NCI-H460 (cell line): ENCODE data around the gene SEPTIN11. TPM values are rescaled to one million over a fixed set of nuclear protein-coding genes. Genes with fewer than 3 reads are reported as not detected.

Experiments
- DNase-seq: peaks from one replicate; pipeline ENCODE4 v3.0.0-alpha.2; 2016; ENCODE audit warnings: low read depth; ENCODE audit errors: extremely low read depth
- polyA plus RNA-seq: library from polyadenylated mRNA; depleted of rRNA; stranded (reverse); fragments of >200 nt; gene quantifications from 2 replicates; pipeline ENCODE4 v1.2.3, GENCODE V29; 2014; cell fraction: nucleus; rRNA removed
- total RNA-seq: library from RNA; depleted of rRNA; stranded (reverse); fragments of >200 nt; shearing (Covaris generic); gene quantifications from 2 replicates; pipeline ENCODE4 v1.2.3, GENCODE V29; 2014; rRNA removed

Gene SEPTIN11
- total RNA-seq: 28.6 and 32.2 TPM in 2 replicates
- 17.6 and 26.7 TPM in 2 replicates for polyA plus RNA-seq

DNA sequence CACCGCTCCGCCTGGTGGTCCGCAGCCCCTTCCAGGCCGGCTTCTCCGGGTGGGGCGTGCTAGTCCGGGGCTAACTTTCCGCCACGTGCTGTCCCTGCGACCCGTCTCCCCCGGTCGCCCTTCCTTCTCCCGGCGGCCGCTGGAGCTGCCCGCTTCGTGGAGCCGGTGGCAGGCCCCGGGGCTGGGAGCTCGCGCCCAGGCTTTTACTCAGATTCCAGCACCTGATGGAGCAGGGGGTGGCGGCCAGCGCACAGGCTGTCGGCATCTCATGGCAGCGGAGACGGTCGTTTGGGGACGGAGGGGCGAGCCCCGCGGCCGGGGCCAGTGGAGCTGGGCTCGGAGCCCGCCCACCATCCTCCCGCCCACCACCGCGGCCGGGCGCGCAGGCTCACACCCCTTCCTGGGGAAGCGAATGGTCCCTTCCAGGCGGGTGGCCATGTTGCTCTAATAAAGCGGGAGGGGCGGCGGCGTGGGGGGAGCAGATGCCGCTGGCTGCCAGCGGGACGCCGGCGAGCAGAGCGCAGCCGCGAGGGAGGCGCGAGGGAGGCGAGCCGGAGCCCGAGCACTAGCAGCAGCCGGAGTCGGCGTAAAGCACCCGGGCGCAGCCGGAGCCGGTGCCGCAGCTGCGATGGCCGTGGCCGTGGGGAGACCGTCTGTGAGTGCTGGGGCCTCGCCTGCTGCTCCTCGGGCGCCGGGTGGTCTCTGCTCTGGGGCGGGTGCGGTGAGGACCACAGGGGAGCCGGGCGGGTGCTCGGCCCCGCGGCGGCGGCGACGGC is at the start of gene SEPTIN11:
TSS of gene SEPTIN11 (plus strand) at position 477 of the 776 bp plus-strand sequence. CDS start at position 629, 152 bp downstream.
- DNase-seq: peak; percentile 81

DNA sequence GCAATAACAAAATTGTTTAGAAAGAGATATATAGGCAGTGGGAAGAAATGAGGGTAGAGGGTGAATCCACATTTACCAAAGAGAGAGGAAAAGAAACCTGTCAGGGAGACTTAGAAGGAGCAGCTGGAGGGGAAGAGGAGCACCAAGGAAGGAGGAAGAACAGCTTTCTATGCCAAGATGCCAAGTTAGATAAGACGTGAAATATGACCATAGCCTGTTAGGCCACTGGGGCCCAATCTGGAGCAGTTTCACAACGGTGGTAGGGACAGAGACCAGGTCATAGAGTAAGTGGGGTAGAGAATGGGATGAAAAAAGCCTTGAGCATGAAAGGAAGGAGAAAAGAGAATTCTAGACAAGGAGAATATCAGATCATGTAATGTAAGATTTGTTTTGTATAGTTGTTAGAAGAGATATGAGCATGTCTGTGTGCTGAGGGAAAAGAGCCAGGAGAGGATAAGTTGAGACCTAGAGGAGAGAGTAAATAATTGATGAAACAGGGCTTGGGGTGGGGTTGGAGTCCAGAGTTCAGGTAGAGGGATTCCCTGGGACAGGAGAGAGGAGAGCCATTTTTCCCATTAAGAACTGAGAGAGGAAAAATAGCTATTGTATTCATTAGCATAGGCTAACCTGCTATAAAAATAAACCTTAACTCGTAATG is 47.2 kb upstream of the SEPTIN11 start:
- no peak for DNase-seq

DNA sequence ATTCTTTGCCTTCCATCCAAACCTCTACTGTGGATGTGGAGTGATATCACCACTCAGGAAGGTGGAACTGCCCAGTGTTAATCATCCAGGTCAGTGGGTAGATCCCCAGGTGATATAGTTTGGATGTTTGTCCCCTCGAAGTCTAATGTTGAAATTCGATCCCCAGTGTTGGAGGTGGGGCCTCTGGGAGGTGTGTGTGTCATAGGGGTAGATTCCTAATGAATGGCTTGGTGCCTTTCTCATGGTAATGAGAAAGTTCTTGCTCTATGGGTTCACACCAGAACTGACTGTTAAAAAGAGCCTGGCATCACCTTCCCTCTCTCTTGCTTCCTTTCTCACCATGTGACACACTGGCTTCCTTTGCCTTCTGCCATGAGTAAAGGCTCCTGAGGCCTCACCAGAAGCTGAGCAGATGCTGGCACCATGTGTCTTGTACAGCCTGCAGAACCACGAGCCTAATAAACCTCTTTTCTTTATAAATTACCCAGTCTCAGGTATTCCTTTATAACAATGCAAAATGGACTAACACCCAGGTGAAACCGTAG is 44.8 kb upstream of the SEPTIN11 start:
- no peak for DNase-seq

DNA sequence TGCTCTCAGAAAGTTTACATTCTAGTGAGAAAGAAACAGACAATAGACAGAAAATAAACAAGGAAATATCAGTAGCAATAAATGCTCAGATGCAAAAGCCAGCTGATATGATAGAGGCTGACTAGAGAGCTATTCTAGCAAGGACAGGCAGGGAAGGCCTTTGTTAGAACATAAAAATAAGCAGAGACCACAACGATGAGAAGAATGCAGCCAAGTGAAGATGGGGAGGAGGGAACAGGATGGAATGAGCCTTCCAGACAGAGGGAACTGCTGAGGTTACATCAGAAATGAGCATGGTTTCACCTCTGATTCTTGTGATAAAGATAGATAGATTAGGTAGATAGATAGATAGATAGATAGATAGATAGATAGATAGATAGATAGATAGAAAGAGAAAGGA is 44.0 kb upstream of the SEPTIN11 start:
- DNase-seq: no peak

DNA sequence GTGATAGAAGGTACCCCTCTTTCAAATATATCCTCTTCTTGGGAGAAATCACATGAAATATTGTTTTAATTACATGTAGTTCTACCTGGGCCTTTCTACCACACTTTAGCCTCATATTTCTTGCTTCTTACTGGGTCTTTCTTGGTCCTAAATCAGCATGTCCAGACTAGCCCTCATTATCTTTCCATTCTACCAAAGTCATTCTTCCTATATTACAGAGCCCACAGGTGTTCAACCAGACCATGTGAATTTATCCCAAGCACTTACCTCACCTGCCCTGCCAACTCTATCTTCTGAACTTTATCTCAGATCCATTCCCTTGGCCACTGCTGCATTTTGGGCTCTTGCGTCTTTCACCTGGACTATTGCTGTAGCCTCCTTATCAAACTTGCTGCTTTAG is 39.8 kb upstream of the SEPTIN11 start:
- DNase-seq: no peak

DNA sequence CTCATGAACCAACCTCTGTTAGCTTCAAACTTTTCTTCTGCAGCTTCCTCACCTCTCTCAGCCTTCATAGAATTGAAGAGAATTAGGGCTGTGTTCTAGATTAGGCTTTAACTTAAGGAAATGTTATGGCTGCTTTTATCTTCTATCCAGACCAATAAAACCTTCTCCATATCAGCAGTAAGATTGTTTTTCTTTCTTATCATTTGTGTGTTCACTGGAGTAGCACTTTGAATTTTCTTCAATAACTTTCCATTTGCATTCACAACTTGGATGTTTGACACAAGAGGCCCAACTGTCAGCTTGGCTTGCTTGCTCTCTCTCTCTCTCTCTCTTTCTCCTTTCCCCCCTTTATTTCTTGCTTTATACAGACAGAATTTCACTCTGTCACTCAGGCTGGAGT is 28.8 kb upstream of the SEPTIN11 start:
- no peak for DNase-seq

DNA sequence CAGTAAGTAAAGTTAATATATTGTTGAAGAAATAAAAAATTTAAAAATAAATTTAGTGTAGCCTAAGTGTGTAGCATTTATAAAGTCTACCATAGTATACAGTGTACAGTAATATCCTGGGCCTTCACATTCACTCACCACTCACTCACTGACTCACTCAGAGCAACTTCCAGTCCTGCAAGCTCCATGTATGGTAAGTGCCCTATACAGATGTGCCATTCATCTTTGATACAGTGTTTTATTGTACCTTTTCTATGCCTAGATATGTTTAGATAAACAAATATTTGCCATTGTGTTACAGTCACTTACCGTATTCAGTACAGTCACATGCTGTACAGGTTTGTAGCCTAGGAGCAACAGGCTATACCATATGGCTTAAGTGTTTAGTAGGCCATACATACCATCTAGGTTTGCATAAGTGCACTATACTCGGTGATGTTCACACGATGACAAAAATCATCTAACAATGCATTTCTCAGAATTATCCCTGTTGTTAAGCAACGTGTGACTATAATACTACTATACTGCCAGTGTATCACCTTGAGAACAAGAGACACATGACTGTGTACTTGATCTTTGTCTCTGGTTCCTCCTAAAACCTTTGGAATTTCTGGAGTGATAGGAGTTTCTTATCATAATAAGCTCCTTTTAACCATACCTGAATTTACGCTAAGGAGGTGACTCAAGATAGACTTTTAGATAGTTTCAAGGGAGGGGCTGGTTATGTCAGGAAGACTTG is 25.8 kb upstream of the SEPTIN11 start:
- DNase-seq: no peak

DNA sequence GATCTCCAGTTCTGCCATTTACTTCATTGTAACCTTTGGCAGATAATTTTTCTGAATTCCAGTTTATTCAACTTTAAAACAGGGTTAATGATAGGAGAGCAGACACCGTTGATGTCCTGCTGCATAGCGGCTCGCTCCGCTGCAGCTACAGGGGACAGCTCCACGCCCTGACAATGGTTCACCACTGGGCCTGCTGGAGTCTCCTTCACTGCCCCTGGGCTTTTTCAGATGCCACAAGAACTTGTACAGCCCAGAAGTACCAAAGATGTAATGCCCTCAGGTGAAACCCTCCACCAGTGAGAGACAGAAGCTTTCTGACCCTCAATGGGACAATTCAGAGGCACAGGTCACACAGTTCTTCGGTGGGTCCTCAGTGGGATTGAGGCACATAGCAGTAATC is 22.7 kb upstream of the SEPTIN11 start:
- DNase-seq: no peak

DNA sequence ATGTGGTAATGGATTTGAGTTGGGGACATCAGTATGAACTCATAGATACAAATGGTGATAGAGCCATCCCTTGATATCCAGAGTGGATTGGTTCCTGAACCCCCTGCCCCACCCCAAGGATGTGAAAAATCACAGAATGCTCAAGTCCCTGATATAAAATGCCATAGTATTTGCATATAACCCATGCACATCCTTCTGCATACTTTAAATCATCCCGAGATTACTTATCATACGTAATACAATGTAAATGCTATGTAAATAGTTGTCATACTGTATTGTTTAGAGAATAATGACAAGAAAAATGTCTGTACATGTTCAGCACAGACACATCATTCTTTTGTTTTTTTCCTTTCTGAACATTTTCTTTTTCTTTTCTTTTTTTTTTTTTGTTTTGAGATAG is 18.9 kb upstream of the SEPTIN11 start:
- no peak for DNase-seq

DNA sequence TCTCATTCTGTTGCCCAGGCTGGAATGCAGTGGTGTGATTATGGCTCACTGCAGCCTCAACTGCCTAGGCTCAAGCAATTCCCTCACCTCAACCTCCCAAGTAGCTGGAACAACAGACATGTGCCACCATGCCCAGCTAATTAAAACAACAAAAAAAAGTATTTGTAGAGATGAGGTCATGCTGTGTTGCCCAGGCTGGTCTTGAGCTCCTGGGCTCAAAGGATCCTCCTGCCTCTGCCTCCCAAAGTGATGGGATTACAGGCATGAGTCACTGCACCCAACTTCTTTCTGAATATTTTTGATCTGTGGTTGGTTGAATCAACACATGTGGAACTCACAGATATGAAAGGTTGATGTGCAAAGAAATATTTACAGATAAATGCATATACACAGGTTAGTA is 18.5 kb upstream of the SEPTIN11 start:
- DNase-seq: no peak

DNA sequence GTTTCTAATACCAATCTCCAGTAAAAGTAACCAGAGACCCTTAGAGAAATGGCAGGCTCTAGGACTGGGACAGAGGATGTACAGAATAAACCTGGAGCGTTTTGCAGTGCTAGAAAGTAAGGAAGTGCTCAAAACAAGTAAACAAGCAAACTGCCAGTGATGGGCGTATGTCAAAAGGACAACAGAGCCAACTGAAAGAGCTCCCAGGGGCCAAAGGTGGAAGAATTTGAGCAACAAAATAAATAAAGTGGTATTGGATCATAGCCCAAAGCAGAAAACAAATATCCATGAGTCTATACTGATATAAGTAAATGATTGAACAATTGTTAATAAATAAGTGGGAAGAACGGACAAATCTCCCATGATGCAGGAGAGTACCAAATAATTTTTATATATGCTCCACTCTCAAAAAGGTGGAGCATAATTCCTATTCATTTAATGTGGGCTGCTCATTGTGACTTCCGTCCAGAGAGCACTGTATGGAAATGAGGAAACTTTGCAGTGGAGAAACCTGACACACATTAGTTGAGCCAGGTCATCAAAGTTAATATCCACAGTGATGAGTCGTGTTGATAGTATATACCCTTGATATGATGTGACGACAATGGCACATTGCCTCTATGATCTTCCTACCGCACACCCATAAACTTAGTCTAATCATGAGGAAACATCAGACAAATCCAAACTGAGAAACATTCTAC is 17.8 kb upstream of the SEPTIN11 start:
- no peak for DNase-seq

DNA sequence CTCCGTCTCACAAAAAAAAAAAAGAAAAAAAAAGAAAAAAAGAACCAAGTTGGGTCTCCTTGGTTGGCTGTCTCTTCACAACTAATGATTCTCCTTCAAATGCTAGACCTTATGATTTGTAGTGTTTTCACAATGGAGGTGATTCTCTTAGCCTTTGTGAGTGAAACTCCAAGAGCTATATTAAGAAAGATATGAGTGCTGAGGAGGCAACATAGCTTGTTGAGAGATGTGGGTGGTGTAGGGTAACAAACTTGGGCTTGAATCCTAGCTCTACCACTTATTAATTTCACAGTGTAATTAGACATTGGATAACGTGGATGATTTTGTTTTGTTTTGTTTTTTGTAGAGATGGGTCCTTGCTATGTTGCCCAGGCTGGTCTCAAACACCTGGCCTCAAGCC is 10.4 kb upstream of the SEPTIN11 start:
- DNase-seq: no peak

DNA sequence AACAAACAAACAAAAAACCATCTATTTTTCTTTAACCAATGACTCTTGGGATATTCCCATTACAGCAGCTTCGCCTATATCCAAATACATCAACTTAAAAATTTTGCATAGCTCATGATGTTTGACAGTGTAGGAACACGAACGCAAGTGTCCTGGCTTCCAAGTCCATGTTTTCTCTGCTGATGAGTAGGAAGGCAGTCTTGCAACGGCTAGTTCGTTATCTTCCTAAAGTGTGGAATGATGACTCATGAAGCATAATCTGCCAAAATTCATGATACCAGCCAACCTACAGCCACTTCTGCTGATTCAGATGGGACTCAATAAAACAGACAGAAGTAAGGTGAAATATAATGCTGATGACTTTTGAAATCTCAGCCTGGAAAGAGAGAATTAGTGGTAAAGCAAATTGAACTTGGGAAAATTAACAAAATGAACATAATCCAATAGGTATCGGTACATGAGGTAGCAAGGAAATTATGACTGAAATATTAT is 6.4 kb upstream of the SEPTIN11 start:
- no peak for DNase-seq

DNA sequence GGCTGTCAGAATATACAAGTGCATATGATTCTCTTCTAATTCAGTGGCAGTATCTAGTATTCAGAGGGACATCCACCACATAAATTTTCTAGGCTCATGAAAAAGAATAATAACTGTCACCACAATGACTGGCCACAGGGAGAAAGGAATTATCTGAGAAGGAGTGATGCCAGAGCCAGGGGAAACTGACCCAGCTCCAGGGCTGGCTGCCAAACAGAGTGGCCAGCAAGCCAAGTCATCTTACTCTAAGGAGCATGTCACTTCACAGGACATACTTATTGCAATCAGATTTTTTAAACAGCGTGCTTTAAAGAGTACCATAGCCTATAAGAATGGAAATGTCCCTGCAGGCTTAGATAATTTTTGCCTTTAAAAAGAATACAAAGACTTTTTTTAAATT is 5.8 kb upstream of the SEPTIN11 start:
- DNase-seq: no peak

DNA sequence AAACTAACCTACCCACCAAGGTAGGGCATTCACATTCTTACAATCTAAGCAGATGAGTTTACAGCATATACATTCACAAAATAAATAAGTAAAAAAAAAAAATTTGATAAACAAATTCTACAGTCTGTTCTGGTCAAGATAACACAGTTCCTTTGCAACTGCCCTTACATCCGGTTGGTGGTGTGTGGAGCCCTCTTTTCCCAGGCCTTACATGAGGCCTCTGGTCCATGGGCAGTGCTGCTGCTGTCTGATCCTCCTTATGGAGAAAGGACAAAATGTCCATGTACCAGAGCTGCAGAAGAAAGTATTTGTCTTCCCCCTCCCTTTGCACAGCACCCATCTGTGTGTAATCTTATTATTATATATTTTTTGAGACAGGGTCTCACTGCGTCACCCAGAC is 2.2 kb upstream of the SEPTIN11 start:
- DNase-seq: no peak

DNA sequence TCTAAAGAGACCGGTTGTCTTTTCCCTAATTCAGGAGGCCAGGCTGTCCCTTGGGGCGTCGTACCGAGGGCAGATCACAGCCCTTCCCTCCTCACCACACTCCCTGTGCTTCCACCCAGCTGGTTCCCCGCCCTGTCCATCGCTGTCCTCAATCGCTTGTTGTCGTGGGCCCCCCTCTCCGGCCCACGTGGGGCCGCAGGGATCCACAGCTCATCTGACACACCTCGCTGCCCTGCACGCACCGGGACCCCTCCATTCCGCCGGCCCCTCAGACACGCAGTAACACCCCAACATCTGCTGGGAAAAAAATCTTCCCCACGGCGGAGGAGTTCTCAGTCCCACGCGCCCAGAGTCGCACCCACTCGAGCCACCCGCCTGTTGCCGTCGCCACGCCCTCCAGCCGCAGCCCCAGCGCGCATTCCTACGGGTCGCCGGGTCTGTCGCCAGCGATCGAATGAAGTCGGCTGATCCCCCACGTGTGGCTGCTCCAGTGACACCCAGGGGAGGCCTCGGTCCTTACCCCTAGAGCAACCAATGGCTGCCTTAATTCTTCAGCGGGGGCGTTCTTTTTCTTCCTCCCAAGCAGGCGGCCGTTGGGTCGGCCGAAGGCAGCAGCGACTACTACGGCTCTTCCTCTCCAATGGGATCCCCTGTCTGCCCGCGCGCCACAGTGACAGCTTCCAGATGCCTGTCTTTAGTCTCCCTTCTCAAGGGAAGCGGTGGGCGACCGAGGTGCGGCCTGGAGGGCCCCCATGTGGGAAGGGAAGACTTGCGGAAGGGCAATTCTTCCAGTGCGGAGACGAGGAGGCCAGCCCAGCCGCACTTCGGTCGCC is 893 bp upstream of the SEPTIN11 start:
- peak; percentile 23 for DNase-seq

DNA sequence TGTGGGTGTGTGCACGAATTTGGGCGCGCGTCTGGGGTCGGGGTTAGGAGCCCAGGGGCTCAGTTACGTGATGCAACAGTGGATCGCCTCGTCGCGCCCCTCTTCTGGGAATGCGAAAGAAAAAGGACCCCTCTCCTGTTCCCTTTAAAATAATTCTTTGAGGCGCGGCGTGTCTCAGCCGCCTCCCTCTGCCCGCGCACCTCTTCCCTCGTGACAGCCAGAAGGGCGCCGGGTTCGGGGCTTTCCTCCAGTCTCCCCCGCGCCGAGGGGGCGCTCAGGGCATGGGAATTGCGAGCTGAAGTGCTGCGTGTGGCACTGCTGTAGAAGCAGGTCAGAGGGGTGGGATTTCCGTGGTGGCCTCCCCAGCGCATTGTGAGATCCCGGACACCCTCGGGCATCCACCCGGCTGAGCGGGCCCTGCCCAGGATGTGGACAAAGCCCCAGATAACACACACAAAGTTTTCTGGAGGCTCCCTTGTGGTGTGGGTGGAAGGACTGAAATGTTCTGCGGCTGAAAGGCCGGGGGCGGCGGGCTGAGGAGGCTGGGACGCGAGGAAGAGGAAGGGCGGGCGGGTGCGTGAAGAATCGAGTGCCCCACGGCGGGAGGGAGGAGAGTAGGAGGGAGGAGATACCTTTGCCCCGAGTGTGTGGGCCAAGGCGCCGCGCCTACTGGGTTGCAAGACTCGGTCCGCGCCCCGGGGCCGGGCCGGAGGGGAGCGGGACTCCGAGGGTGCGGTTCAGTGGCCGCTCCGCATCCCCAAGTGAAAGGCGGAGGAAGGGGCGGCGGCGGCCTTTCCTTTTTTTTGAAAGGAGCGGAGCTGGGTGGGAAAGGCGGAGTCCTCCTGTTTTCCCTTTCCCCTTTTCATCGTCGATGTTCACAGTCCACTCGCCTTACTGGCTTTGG is 752 bp downstream of the SEPTIN11 start:
- no peak for DNase-seq

DNA sequence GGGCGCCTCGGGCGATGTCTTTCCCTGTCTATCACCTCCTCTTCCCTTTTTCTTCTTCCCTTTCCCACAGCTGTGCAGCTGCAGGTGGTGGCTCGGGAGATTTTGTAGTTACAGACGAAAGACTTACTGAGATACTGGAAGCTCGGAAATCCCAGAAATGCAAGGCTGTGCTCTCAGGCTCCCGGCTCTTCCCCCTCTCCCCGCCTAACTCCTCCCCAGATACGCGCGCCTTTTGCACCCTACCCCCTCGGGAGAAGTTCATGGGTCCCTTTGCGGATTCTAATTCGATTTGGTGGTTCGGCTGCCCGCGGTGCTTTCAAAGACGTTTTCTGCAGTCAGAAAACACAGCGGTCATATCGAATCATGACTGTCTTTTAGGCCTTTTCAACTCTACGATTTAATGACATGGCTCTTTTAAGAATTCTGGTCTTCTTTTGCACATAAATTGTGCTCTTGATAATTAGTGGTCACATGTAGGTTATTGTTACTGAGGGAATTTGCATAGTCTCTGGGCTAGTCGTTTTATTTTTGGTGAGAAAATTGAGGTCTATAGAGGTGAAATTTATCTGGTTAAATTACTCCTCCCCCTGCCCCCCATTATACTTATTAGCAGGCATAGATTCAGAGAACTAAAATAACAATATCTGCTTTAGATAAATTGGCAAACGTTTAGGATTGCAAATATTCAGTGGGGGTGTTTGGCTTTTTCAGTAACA is 1.6 kb downstream of the SEPTIN11 start:
- no peak for DNase-seq
